SU-DHL-6 (cell line): ENCODE data around the gene RNF220.

Source experiments
- H2AFZ ChIP-seq: fragments of 200-600 bp; sonication (generic); 2 replicates; pipeline ENCODE4 v1.6.1; 2014; ENCODE audit warnings: low read depth, mild to moderate bottlenecking, moderate library complexity, mixed read lengths, antibody characterized with exemption, low read length; ENCODE audit not compliant: severe bottlenecking
- H3F3A ChIP-seq: fragments of 200-600 bp; shearing (Covaris generic); 2 replicates; pipeline ENCODE4 v1.6.0; 2016; ENCODE audit warnings: antibody characterized with exemption, mild to moderate bottlenecking; ENCODE audit not compliant: insufficient read depth
- H3K27ac ChIP-seq: fragments of 200-600 bp; sonication (generic); 2 replicates; pipeline ENCODE4 v1.5.1; 2016; ENCODE audit warnings: low read depth, mild to moderate bottlenecking, low read length, moderate library complexity, mixed read lengths
- H3K27me3 ChIP-seq: fragments of 200-600 bp; sonication (generic), shearing (Covaris generic); 2 replicates; pipeline ENCODE4 v1.6.0; 2014; ENCODE audit warnings: mild to moderate bottlenecking, low read length
- H3K36me3 ChIP-seq: fragments of 200-600 bp; sonication (generic); 2 replicates; pipeline ENCODE4 v1.6.1; 2014; ENCODE audit warnings: mild to moderate bottlenecking, low read length, mixed read lengths
- H3K4me2 ChIP-seq: fragments of 300-600, 200-600 bp; shearing (Covaris generic), sonication (generic); 2 replicates; pipeline ENCODE4 v1.6.0; 2014; ENCODE audit warnings: low read length, low read depth, mild to moderate bottlenecking; ENCODE audit not compliant: poor library complexity, severe bottlenecking
- H3K4me3 ChIP-seq: fragments of 200-600 bp; sonication (generic); 2 replicates; pipeline ENCODE4 v1.5.1; 2014; ENCODE audit warnings: antibody characterized with exemption, low read length, mild to moderate bottlenecking, mixed read lengths; ENCODE audit not compliant: insufficient read depth, poor library complexity, severe bottlenecking
- H3K79me2 ChIP-seq: fragments of 200-600 bp; sonication (generic); 2 replicates; pipeline ENCODE4 v1.6.1; 2014; ENCODE audit warnings: mild to moderate bottlenecking, low read length, moderate library complexity; ENCODE audit not compliant: insufficient read depth
- H3K9ac ChIP-seq: fragments of 200-600 bp; sonication (generic); 2 replicates; pipeline ENCODE4 v1.7.0; 2014; ENCODE audit warnings: mild to moderate bottlenecking, low read length
- H3K9me2 ChIP-seq: fragments of 200-600 bp; sonication (generic); replicated peaks from 2 replicates; pipeline ENCODE4 v1.6.1; 2014; ENCODE audit warnings: low read length; ENCODE audit not compliant: insufficient read depth
- H3K9me3 ChIP-seq: fragments of 200-600 bp; sonication (generic); 2 replicates; pipeline ENCODE4 v1.6.1; 2014; ENCODE audit warnings: low read length, mixed read lengths; ENCODE audit not compliant: insufficient read depth
- H4K20me1 ChIP-seq: fragments of 200-600 bp; sonication (generic); 2 replicates; pipeline ENCODE4 v1.6.1; 2014; ENCODE audit warnings: low read depth, mild to moderate bottlenecking, antibody characterized with exemption, low read length, moderate library complexity, mixed read lengths
- CTCF ChIP-seq: fragments of 200-600 bp; sonication (generic); IDR thresholded peaks from one replicate; pipeline ENCODE4 v1.5.1; 2017; ENCODE audit warnings: antibody characterized with exemption, mild to moderate bottlenecking, low read length, moderate library complexity; ENCODE audit not compliant: insufficient read depth, poor library complexity, severe bottlenecking
- EZH2phosphoT487 ChIP-seq: fragments of 200-600 bp; sonication (generic), shearing (Covaris generic); conservative IDR thresholded peaks from 2 replicates; pipeline ENCODE4 v1.6.1; 2018; ENCODE audit warnings: mild to moderate bottlenecking, antibody characterized with exemption, low read length, moderate library complexity, mixed read lengths

The RNF220 gene

GRCh38 chr1:44485229-44485933 lies 80.3 kb downstream of the RNF220 start:
- no peaks in the 10 kb centered on the region for H3F3A ChIP-seq
- H3K9me2 ChIP-seq = no peaks in the 10 kb centered on the region
- H3K79me2 ChIP-seq = no peaks in the 10 kb centered on the region
- H4K20me1 ChIP-seq = no peaks in the 10 kb centered on the region
- no peak overlapping the region for H3K4me2 ChIP-seq
- H3K36me3 ChIP-seq = no peaks in the 10 kb centered on the region
- TF ChIP-seq CTCF (no peak), EZH2phosphoT487 (no peak)
- no peak overlapping the region for H3K4me3 ChIP-seq
- H3K27ac ChIP-seq = no peak overlapping the region
- H3K9me3 ChIP-seq = no peaks in the 10 kb centered on the region
- H3K9ac ChIP-seq = no peak overlapping the region
- no peaks in the 10 kb centered on the region for H3K27me3 ChIP-seq
- no peak overlapping the region for H2AFZ ChIP-seq

DNA sequence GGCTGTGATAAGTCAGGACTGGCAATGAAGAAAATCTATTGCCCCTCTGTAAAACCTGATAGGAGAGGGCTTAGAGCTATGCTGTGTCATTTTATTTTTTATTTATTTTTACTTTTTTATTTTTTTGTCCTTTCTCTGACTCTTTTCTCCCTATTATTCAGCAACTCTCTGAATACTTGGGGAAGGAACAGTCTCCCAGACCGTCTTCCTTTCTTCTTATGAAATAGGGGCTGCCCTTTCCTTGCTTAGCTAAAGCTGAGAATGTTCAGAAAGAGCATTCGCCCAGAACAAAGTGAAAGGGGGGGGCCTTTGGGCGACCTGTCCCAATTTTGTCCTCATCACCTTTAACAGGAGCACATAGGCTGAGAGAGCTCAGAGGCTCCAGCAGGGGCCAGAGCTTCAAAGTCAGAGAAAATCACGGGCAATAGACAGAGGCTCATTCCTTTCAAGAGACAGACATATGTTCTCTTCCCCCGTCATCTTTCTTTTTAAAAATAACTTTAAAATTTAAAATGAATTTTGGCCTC lies 80.9 kb downstream of the RNF220 start:
- H3K27me3 ChIP-seq = no peaks in the 10 kb centered on the region
- TF ChIP-seq CTCF (no peak), EZH2phosphoT487 (no peak)
- no peaks in the 10 kb centered on the region for H4K20me1 ChIP-seq
- H3K9me3 ChIP-seq = no peaks in the 10 kb centered on the region
- H3K36me3 ChIP-seq = no peaks in the 10 kb centered on the region
- no peaks in the 10 kb centered on the region for H3K79me2 ChIP-seq
- H3K9ac ChIP-seq = no peak overlapping the region
- H3K4me2 ChIP-seq = no peak overlapping the region
- H3K9me2 ChIP-seq = no peaks in the 10 kb centered on the region
- no peaks in the 10 kb centered on the region for H3F3A ChIP-seq
- H3K27ac ChIP-seq = no peak overlapping the region
- H2AFZ ChIP-seq = no peak overlapping the region
- H3K4me3 ChIP-seq = no peak overlapping the region

DNA sequence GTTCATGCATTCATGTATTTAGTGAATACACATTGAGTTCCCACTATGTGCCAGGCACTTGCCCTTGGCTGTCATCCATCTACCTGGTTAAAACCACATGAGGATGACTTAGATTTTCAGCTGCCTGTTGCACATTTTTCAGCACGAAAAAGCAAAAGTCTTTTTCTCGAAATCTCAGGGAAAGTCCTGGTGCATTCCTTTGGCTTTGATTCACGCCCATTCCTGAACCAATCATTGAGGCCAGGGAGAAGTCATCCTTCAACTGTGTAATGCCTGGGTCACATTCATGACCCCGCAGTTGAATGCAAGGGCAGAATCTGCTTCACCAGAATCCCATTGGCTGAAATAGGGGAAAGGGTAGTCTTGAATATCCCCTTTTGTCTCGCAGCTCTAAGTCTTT lies 84.4 kb downstream of the RNF220 start:
- H3K9me2 ChIP-seq = no peaks in the 10 kb centered on the region
- H3K4me2 ChIP-seq = no peak overlapping the region
- TF ChIP-seq EZH2phosphoT487 (no peak), CTCF (no peak)
- H3K9ac ChIP-seq = no peak overlapping the region
- no peak overlapping the region for H2AFZ ChIP-seq
- H3K27ac ChIP-seq = no peak overlapping the region
- H4K20me1 ChIP-seq = no peaks in the 10 kb centered on the region
- no peaks in the 10 kb centered on the region for H3F3A ChIP-seq
- H3K9me3 ChIP-seq = no peaks in the 10 kb centered on the region
- H3K27me3 ChIP-seq = no peaks in the 10 kb centered on the region
- no peaks in the 10 kb centered on the region for H3K79me2 ChIP-seq
- H3K36me3 ChIP-seq = no peaks in the 10 kb centered on the region
- no peak overlapping the region for H3K4me3 ChIP-seq
